ENCODE measurements around the gene RND1. TPM values are rescaled to one million over a fixed set of nuclear protein-coding genes. Genes with fewer than 3 reads are reported as not detected.
"Not testable (repeated sequence)": the region's sequence is repeated elsewhere in the genome, so short reads cannot be mapped to it uniquely, and the experiment has no call there.

RND1 gene
- total RNA-seq, 4 donors from 2014 or later = 0.49 to 1.2 TPM; not detected in 2

- WGBS, 2 donors = 0 to 1% methylated on average over 31 to 40 of the region's 53 CpGs
- intact Hi-C loops (cut with DNase I; ENCODE audit: low total_unique reads) = no loop called here
- peak; percentile 94 to 98 for DNase-seq (ENCODE audit: low spot score in 2 of 2)
- no peak for TF ChIP-seq POLR2A (IDR thresholded peaks at IDR 0.05)
- TF ChIP-seq CTCF (IDR thresholded peaks at IDR 0.05) = no peak
- peak within 1 kb of the TSS; percentile 77 for H3K4me3 ChIP-seq (ENCODE audit: low read depth, poor library complexity, severe bottlenecking)
These were observed 13.6 kb downstream of the RND1 start, which contains the start of gene DDX23 for GRCh38 chr12:48851883-48852733. DDX23 (minus strand) TSS chr12:48852163; CDS start chr12:48845782, 6,381 bp downstream.

- DNase-seq (ENCODE audit: low spot score in 2 of 2); H3K4me3 ChIP-seq (ENCODE audit: low read depth, poor library complexity, severe bottlenecking); intact Hi-C loops (cut with DNase I; ENCODE audit: low total_unique reads): not testable (repeated sequence)
- no CpG with 5 or more reads among the region's 29 CpGs for WGBS, 2 donors
These were observed 23.6 kb downstream of the RND1 start for GRCh38 chr12:48842021-48842420.

- H3K4me3 ChIP-seq (ENCODE audit: low read depth, poor library complexity, severe bottlenecking) = no peak overlapping the region
- intact Hi-C loops (cut with DNase I; ENCODE audit: low total_unique reads) = no loop called here
- no peak for TF ChIP-seq POLR2A (IDR thresholded peaks at IDR 0.05)
- no peak for TF ChIP-seq CTCF (IDR thresholded peaks at IDR 0.05)
- WGBS, 2 donors = 90 to 93% methylated on average over 4 of the region's 4 CpGs
- no peak for DNase-seq (ENCODE audit: low spot score in 2 of 2)
These were observed 27.6 kb downstream of the RND1 start for GRCh38 chr12:48838048-48838447.

- DNase-seq (ENCODE audit: low spot score in 2 of 2) = no peak
- TF ChIP-seq POLR2A (IDR thresholded peaks at IDR 0.05) (no peak), CTCF (IDR thresholded peaks at IDR 0.05) (no peak)
- intact Hi-C loops (cut with DNase I; ENCODE audit: low total_unique reads) = no loop called here
- 91 to 93% methylated on average over 12 of the region's 12 CpGs for WGBS, 2 donors
- H3K4me3 ChIP-seq (ENCODE audit: low read depth, poor library complexity, severe bottlenecking) = no peak overlapping the region
These were observed 33.2 kb downstream of the RND1 start for GRCh38 chr12:48832321-48833060.

GRCh38 chr12:48831257-48831656, 34.4 kb downstream of the RND1 start:
- H3K4me3 ChIP-seq (ENCODE audit: low read depth, poor library complexity, severe bottlenecking) = no peak overlapping the region
- DNase-seq (ENCODE audit: low spot score in 2 of 2) = no peak
- no peak for TF ChIP-seq CTCF (IDR thresholded peaks at IDR 0.05)
- TF ChIP-seq POLR2A (IDR thresholded peaks at IDR 0.05) = no peak
- intact Hi-C loops (cut with DNase I; ENCODE audit: low total_unique reads) = no loop called here
- WGBS, 2 donors = 83 to 84% methylated on average over 6 of the region's 6 CpGs

Measured in lower leg skin (tissue), 4 donors.